Muscle layer of duodenum (tissue), 2 donors: ENCODE results near the gene LRRC41.

ENCODE experiments used
- H3K27ac ChIP-seq: one replicate; pipeline ENCODE4 v1.7.0; 2013; ENCODE audit warnings: mild to moderate bottlenecking, low read length
- H3K27me3 ChIP-seq: one replicate; pipeline ENCODE4 v1.7.0; 2013; ENCODE audit warnings: low read depth, mild to moderate bottlenecking, control low read depth, low read length
- H3K36me3 ChIP-seq, 2 donors: one replicate each; pipeline ENCODE4 v1.7.0; 2013; ENCODE audit warnings: low read length in 2 of 2, control low read depth in 1 of 2, mild to moderate bottlenecking in 1 of 2; ENCODE audit not compliant: insufficient read depth in 2 of 2, control insufficient read depth in 1 of 2
- H3K4me1 ChIP-seq, 2 donors: one replicate each; pipeline ENCODE4 v1.7.0; 2013; ENCODE audit warnings: low read length in 2 of 2, mild to moderate bottlenecking in 2 of 2, control low read depth in 1 of 2, moderate library complexity in 1 of 2; ENCODE audit not compliant: insufficient read depth in 2 of 2, control insufficient read depth in 1 of 2
- H3K4me3 ChIP-seq, 2 donors: one replicate each; pipeline ENCODE4 v1.7.0; 2013; ENCODE audit warnings: low read length in 2 of 2, low read depth in 1 of 2, mild to moderate bottlenecking in 1 of 2
- H3K9me3 ChIP-seq, 2 donors: one replicate each; pipeline ENCODE4 v1.7.0; 2013; ENCODE audit warnings: low read length in 2 of 2, control low read depth in 1 of 2, mild to moderate bottlenecking in 1 of 2; ENCODE audit not compliant: control insufficient read depth in 1 of 2
- donor health status: healthy.

Gene LRRC41

DNA sequence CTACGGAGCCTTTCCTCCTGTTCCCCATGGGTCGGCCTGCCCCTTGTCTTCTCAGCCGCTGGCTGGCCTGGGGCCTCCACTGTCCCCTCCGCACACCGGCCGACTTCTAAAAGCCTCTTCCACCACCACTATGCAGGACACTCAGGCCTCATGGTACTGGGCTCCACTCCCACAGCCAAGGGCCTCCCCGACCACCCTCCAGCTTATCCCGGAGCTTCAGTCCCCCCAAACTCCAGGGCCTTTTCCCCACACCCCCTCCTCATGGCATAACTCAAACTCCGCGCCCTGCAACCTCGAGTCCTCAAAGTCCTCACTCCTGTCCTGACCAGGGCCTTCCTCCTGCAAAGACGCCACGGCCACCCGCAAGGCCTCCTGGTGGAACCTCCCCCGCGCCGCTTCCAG, 2.0 kb downstream of the LRRC41 start:
- Histone ChIP-seq H3K27ac (peak overlapping the region; percentile 89), H3K9me3 (no peaks in the 10 kb centered on the region), H3K27me3 (no peaks in the 10 kb centered on the region), H3K4me1 (peaks cover 11 to 43% of the 10 kb centered on the region in 2 donors), H3K4me3 (peak overlapping the region; percentile 90 to 94), H3K36me3 (peaks cover 17 to 30% of the 10 kb centered on the region in 2 donors)

DNA sequence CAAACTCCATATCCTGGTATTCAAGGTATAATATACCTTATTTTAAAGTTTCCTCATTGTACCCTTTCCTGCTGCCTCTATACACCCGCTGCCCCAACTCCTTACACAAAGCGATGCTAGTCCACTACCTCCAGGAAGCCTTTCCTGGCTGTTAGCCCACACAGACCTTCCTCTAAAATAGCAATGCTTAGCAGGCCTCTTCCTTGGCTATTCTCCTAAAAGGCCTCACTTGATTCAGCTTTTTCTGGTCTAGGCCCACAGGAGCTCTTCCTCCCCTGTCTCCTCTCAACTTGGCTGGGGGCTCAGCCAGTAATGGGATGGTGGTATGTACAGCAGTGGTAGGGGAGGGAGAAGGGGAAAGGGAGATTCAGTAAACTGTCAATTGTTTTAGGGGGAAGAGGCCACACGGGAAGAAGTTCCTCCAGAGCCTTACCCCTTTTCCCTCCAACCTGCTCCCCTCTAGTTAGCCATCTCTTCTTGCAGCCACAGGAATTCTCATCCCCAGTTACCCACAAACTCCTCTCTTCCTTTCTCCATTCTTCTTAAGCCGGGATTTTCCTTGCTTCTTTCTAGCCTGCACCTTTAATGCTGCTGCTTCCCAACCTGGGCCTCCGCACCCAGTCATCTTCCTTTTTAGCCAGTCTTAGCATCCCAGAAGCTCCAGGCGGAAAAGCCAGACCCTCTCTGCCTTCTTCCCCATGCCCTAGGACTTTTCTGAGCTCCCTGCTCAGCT, 2.6 kb downstream of the LRRC41 start:
- Histone ChIP-seq H3K4me3 (peak overlapping the region; percentile 90 to 94), H3K4me1 (peaks cover 11 to 39% of the 10 kb centered on the region in 2 donors), H3K9me3 (no peaks in the 10 kb centered on the region), H3K27ac (peak overlapping the region; percentile 89), H3K27me3 (no peaks in the 10 kb centered on the region), H3K36me3 (peaks cover 20 to 31% of the 10 kb centered on the region in 2 donors)

DNA sequence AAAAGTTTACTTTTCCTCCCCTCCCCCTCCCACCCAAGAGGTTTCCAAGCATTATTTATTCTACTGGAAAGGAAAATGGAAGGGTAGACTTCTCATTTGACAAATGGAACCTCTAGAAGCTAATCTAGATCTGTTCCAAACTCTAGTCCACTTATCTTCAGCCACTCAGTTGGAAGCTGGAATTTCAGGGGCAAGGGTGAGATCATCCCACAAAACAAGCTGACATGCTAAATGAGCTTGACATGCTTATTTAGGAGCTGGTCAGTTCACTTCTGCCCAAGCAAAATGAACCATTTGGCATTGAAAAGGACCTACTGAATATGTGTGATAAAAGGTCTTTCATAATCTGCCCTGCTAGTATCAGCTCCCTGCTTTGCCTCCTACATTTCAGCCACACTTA, 5.0 kb downstream of the LRRC41 start:
- Histone ChIP-seq H3K36me3 (peaks cover 26 to 48% of the 10 kb centered on the region in 2 donors), H3K27ac (no peak overlapping the region), H3K4me1 (peaks cover 11 to 24% of the 10 kb centered on the region in 2 donors), H3K4me3 (no peak overlapping the region), H3K27me3 (no peaks in the 10 kb centered on the region), H3K9me3 (no peaks in the 10 kb centered on the region)

DNA sequence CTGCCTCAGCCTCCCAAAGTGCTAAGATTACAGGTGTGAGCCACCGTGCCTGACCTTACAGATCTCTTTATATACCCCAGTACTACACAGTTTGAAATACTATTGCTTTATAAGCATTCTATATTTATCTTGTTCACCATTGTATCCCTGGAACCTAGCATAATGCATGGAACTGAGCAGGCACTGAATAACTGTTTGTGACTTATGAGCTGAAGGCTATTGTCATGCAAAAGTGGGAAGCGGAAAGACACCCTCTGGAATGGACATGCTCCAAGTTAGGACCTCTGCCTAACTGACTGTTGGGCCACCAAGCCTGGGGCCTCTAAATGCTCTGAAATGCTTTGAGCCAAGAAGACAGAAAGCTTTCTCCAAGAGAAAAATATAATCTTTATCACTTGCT, 8.1 kb downstream of the LRRC41 start:
- Histone ChIP-seq H3K4me3 (no peak overlapping the region), H3K9me3 (no peaks in the 10 kb centered on the region), H3K27me3 (no peaks in the 10 kb centered on the region), H3K36me3 (peaks cover 26 to 37% of the 10 kb centered on the region in 2 donors), H3K27ac (no peak overlapping the region), H3K4me1 (peaks cover under 1 to 12% of the 10 kb centered on the region in 2 donors)

DNA sequence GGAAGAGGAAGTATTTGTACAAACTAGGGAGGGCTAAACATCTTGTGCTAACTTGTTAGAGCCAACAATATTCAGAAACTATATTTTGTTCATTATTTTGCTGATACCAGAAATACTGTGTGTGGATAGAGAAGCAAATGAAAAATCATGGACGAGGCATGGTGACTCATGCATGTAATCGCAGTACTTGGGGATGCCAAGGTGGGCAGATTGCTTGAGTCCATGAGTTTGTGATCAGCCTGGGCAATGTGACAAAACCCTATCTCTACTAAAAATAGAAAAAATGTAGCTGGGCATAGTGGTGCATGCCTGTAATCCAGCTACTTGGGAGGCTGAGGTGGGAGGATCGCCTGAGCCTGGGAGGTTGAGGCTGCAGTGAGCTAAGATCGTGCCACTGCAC, 13.4 kb downstream of the LRRC41 start:
- H3K27me3 ChIP-seq: no peaks in the 10 kb centered on the region
- no peak overlapping the region for H3K27ac ChIP-seq
- no peak overlapping the region for H3K4me3 ChIP-seq
- H3K4me1 ChIP-seq: no peaks in the 10 kb centered on the region
- H3K36me3 ChIP-seq: peaks cover 21 to 60% of the 10 kb centered on the region in 2 donors
- H3K9me3 ChIP-seq: no peaks in the 10 kb centered on the region

DNA sequence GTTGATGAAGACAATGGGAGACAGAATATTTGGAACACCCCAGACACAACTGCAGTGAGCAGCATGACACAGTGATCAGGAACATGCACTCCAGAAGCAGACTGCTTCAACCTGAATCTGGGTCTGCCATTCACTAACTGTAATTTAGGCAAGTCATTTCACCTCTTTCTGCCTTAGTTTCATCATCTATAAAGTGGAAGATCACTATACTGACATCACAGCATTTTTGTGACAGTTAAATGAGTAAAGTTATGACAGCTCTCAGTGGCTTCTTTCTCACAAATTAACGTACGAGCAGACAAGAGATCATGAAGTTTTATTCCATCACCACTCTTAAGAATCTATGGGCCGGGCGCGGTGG, 14.3 kb downstream of the LRRC41 start:
- H3K27me3 ChIP-seq: no peaks in the 10 kb centered on the region
- no peak overlapping the region for H3K27ac ChIP-seq
- peaks cover 30 to 66% of the 10 kb centered on the region in 2 donors for H3K36me3 ChIP-seq
- H3K4me3 ChIP-seq: no peak overlapping the region
- no peaks in the 10 kb centered on the region for H3K4me1 ChIP-seq
- no peaks in the 10 kb centered on the region for H3K9me3 ChIP-seq

DNA sequence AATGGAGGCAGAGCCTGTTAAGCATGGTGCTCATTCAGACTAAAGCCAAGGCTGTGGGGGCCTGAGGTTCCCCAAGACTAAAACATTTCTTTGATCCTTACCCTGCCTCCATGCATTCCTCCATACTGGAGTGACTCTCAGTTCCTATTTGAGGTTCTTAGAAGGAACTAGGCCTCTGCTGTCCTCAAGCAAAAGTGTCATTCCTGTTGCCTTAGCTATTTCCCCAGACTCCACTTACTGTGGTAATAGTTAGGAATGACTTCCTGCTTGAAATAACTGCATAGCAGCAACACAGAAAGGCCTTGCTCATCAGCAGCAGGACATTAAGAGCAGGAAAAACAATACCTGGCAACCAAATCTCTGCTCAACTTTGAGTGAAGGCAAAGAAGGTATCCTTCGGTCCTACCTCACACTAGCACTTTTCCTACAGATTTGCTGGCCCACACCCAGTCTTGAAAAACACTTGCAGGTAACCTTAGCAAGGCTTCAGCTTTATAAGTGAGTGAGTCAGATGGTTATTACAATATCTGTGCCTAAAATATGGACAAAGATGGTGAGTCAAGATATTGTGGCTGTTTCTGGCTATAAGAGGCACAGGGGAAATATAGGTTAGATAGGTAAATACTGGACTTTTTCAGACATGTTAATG, 14.8 kb downstream of the LRRC41 start:
- H3K4me3 ChIP-seq: no peak overlapping the region

DNA sequence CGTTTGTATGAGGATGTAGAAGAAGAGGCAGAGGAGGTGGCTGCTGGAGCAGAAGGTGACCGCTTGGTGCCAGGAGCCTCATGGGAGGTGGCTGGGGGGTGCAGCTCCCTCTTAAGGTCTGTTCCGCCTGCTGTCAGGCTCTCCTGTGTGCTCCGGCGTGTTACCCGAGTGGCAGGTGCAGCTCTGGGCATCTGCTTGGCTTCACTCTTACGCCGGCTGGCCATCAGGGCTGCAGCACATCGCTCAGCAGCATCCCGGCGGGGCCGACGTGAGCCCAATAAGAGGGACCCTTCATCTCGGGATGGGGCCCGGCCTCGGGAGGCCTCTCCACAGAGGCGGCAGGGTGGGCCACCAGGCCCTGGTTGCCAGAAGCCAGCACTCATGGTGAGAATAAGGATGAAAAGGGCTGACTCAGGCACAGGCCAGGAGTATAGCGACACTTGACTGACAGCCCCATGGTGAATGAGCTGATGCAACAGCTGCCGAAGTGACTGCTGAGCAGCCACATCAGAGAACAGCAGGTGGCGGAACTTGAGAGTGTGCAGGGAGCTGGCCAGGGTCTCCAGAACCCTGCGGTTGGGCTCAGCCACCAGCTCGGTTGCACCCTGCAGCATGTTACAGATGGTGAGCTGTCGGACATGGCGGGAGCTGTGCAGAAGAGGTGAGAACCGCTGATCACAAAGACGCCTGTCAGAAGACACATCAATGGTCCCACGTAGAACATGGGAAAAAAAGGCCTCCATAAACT, 17.5 kb downstream of the LRRC41 start:
- Histone ChIP-seq H3K36me3 (peaks cover 45 to 81% of the 10 kb centered on the region in 2 donors), H3K9me3 (no peaks in the 10 kb centered on the region), H3K27ac (no peak overlapping the region), H3K4me3 (no peak overlapping the region), H3K27me3 (no peaks in the 10 kb centered on the region), H3K4me1 (no peaks in the 10 kb centered on the region)

More for the DNA sequence above, 14.8 kb downstream of the LRRC41 start:
- Histone ChIP-seq H3K36me3 (peaks cover 34 to 65% of the 10 kb centered on the region in 2 donors), H3K9me3 (no peaks in the 10 kb centered on the region), H3K4me1 (no peaks in the 10 kb centered on the region), H3K27ac (no peak overlapping the region), H3K27me3 (no peaks in the 10 kb centered on the region)

DNA sequence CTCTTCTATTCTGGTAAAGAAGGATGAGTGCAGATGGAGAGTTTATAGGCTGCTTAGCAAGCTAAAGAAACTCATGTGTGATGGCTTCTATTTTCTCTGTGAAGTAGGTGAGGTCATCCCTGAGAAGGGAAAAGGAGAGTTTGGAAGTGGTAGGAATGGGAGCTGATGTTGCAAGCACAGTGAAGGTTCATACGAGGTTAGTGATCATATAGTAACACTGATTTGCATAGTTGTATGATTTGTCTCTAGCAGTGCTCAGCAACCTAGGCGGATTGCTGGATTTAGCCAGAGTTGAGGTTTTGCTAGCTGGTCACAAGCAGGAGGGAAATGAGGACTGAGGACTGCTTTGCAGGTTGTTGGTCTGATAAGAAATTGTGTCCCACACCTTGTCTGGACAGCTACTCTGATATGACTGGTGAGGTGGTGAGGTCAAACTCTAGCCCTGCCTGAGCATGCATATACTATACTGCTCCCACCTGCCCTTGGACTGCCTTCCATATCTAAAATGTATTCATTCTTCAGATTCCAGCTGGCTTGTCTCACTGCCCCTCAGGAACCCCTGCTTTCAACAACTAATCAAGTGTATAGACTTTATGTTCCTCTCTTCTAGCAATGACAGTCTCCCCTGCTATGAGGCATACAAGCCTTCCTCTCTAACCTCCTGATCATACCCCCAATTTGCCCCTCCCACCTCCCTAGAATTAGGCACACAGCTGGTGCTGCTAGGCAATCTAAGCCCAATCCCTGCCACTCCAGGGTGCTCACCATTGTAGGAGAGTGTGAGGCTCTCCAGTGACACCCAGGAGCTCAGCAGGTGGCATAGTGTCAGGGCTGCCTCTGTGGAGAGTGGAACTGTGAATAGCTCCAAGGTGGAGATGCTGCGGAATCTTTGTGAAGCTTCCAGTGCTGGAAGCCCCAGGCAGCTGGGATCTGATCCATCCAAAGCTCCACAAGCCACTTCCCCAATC, 18.5 kb downstream of the LRRC41 start:
- H3K4me1 ChIP-seq: no peaks in the 10 kb centered on the region
- peaks cover 55 to 86% of the 10 kb centered on the region in 2 donors for H3K36me3 ChIP-seq
- no peak overlapping the region for H3K27ac ChIP-seq
- no peaks in the 10 kb centered on the region for H3K9me3 ChIP-seq
- H3K4me3 ChIP-seq: no peak overlapping the region
- H3K27me3 ChIP-seq: no peaks in the 10 kb centered on the region

DNA sequence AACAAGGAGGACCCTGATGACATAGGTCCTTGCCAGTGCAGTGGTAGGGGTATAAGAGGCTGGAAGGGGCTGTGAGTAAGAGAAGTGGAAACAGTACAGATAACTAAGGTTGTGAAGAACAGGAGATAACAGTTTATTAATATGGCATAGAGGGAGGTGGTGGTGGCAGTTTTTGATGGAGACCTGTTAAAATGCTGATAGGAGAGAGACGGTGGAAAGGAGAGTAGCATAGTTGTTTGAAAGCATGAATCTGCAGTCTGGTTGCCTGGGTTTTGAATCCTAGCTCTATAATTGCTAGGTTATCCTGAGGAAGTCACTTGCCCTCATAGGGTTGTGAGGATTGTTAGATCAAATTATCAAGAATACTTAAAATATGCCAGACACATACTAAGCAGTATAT, 19.4 kb downstream of the LRRC41 start:
- Histone ChIP-seq H3K27ac (no peak overlapping the region), H3K9me3 (no peaks in the 10 kb centered on the region), H3K27me3 (no peaks in the 10 kb centered on the region), H3K4me1 (no peaks in the 10 kb centered on the region), H3K36me3 (peaks cover 61 to 87% of the 10 kb centered on the region in 2 donors), H3K4me3 (no peak overlapping the region)
